ENCODE results near the gene BDKRB2. TPM values are rescaled to one million over a fixed set of nuclear protein-coding genes. Genes with fewer than 3 reads are reported as not detected.

Gene BDKRB2
- total RNA-seq, 1 donor: 105 TPM

GRCh38 chr14:96215452-96216244 is 11.0 kb downstream of the BDKRB2 start:
- no peak for DNase-seq (ENCODE audit: low read depth)
- no peak overlapping the region for H3K4me3 ChIP-seq (ENCODE audit: low read depth, low read length)
- no peak for TF ChIP-seq CTCF (IDR thresholded peaks at IDR 0.05; ENCODE audit: insufficient read depth, low read depth, low read length)

GRCh38 chr14:96216627-96217026 is 12.0 kb downstream of the BDKRB2 start:
- DNase-seq (ENCODE audit: low read depth): no peak
- TF ChIP-seq CTCF (IDR thresholded peaks at IDR 0.05; ENCODE audit: insufficient read depth, low read depth, low read length): no peak
- H3K4me3 ChIP-seq (ENCODE audit: low read depth, low read length): no peak overlapping the region

- no peak for DNase-seq (ENCODE audit: low read depth)
- no peak overlapping the region for H3K4me3 ChIP-seq (ENCODE audit: low read depth, low read length)
- no peak for TF ChIP-seq CTCF (IDR thresholded peaks at IDR 0.05; ENCODE audit: insufficient read depth, low read depth, low read length)
Measured at GRCh38 chr14:96217376-96217913, 12.8 kb downstream of the BDKRB2 start.

GRCh38 chr14:96221109-96221650 is 16.5 kb downstream of the BDKRB2 start:
- DNase-seq (ENCODE audit: low read depth): peak; percentile 41
- H3K4me3 ChIP-seq (ENCODE audit: low read depth, low read length): no peak overlapping the region
- no peak for TF ChIP-seq CTCF (IDR thresholded peaks at IDR 0.05; ENCODE audit: insufficient read depth, low read depth, low read length)

- H3K4me3 ChIP-seq (ENCODE audit: low read depth, low read length): no peak overlapping the region
- TF ChIP-seq CTCF (IDR thresholded peaks at IDR 0.05; ENCODE audit: insufficient read depth, low read depth, low read length): no peak
- no peak for DNase-seq (ENCODE audit: low read depth)
Measured at GRCh38 chr14:96221841-96222240, 17.2 kb downstream of the BDKRB2 start.

GRCh38 chr14:96224480-96225096 is 19.9 kb downstream of the BDKRB2 start:
- no peak overlapping the region for H3K4me3 ChIP-seq (ENCODE audit: low read depth, low read length)
- TF ChIP-seq CTCF (IDR thresholded peaks at IDR 0.05; ENCODE audit: insufficient read depth, low read depth, low read length): no peak
- no peak for DNase-seq (ENCODE audit: low read depth)
